ENCODE results near the gene PRRT1.
A peak's percentile ranks its signal among the peaks of the same experiment; 100 is the strongest.

DNA sequence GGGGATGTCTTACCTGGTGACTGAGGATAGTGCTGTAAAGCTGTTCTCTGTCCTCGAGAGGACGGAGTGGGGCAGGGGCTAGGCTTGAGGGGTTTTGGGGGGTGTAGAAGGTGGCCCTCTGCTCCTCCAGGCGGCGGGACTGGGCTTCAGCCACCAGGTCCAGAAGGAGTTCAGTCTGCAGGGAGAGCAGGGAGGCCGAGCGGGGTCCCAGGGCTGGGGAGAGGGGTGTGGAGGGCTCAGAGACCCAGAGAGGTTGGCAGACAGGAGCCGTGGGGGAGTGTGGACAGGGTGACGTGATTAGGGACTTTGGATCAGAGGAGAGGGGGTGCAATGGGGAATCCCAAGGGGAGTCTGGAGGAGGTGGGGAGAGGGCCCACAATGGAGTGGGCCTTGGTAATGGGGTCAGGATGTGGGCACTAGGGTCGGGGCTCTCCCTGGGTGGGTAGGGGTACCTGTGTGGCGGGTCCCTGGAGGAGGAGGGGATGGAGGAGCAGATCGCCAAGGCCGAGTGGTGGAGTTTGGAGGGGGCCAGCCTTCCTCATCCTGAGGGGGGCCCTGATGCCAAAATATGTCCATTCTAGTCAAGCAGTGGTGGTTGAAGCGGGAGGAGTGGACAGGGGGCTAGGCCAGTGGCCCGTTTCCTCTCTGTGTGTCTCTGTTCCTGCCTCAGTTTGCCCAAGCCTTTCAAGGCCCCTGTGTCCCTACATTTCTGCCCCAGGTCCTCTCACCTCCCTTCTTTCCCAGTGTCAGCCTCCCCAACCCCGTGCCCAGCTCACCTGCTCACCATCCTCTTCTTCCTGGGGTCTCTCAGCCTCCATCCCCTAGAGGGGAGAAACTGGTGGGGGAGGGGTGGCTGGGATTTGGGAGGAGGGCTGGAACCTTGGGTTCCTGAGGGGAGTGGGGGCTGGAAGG is 40.2 kb upstream of the PRRT1 start:
- TF ChIP-seq POLR2AphosphoS5 (IDR thresholded peaks at IDR 0.05; ENCODE audit: low read depth, low read length) (peak; percentile 54; the same call in 1 of the 2 replicates), TAF1 (IDR thresholded peaks at IDR 0.05; ENCODE audit: borderline replicate concordance, low read depth, low read length) (no peak), POLR2A (IDR thresholded peaks at IDR 0.05; ENCODE audit: low read depth, low read length) (no peak)

Data from GM12892 (cell line).